GM12864 (cell line): ENCODE data around the gene KCNQ5.

Experiments
- DNase-seq: peaks from one replicate; pipeline ENCODE4 v3.0.0-alpha.2; 2011; ENCODE audit warnings: low read depth
- H3K4me3 ChIP-seq: 2 replicates; pipeline ENCODE4 v1.5.1; 2011; ENCODE audit warnings: mild to moderate bottlenecking, low read depth, low read length, control low read depth
- TF ChIP-seq, protein P1 (sequence below): IDR thresholded peaks from 2 replicates; pipeline ENCODE4 v1.5.1; 2011; ENCODE audit warnings: low read depth, mild to moderate bottlenecking, moderate library complexity, low read length, control low read depth, inconsistent platforms; ENCODE audit errors: missing control alignments

The KCNQ5 gene

DNA sequence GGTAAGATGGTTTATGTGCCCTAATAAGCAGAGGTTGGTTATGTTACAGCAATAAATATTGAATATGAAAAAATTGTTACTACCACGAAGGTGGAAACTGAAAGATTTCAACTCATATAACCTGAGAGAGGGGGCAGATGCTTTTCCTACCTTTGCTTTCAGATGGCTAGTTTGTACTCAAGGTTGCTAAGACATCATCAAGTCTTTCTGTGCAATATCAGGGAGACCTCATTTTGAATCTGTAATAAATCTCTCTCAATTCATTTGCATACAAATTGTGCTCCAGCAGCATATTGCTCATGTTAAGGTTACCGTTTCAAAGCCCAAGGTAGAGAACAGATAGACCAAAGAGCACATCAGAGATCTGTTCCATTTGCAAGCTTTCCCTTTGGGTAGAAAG is 383.0 kb downstream of the KCNQ5 start:
- H3K4me3 ChIP-seq: no peak overlapping the region
- no peak for DNase-seq
- TF ChIP-seq, protein P1, sequence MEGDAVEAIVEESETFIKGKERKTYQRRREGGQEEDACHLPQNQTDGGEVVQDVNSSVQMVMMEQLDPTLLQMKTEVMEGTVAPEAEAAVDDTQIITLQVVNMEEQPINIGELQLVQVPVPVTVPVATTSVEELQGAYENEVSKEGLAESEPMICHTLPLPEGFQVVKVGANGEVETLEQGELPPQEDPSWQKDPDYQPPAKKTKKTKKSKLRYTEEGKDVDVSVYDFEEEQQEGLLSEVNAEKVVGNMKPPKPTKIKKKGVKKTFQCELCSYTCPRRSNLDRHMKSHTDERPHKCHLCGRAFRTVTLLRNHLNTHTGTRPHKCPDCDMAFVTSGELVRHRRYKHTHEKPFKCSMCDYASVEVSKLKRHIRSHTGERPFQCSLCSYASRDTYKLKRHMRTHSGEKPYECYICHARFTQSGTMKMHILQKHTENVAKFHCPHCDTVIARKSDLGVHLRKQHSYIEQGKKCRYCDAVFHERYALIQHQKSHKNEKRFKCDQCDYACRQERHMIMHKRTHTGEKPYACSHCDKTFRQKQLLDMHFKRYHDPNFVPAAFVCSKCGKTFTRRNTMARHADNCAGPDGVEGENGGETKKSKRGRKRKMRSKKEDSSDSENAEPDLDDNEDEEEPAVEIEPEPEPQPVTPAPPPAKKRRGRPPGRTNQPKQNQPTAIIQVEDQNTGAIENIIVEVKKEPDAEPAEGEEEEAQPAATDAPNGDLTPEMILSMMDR: no peak

DNA sequence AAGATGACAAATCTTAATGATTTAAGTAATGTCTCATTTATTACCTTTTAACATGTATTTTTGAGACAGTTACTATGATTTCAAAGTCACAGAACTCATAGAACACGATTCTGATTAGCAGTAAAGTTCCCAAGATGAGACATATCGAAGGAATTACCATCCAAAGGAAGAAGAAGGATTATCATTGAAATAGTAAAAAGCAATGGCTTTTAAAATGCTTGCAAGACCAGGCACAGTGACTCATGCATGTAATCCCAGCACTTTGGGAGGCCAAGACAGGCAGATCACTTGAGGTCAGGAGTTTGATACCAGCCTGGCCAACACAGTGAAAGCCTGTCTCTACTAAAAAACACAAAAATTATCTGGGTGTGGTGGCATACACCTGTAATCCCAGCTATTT is 384.3 kb downstream of the KCNQ5 start:
- TF ChIP-seq, protein P1: no peak
- DNase-seq: no peak
- no peak overlapping the region for H3K4me3 ChIP-seq

DNA sequence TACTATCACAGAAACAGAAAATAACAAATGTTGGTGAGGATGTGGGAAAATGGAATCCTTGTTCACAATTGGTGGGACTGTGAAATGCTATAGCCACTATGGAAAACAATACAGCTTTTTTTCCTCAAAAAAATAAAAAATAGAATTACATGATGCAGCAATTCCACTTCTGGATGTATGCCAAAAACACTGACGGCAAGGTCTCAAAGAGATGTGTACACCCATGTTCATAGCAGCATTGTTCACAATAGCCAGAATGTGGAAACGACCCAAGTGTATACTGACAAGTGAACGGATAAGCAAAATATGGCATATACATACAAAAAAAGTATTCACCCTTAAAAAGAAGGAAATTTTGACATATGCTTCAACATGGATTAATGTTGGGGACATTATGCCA is 390.1 kb downstream of the KCNQ5 start:
- no peak for DNase-seq
- TF ChIP-seq, protein P1: no peak
- H3K4me3 ChIP-seq: no peak overlapping the region

DNA sequence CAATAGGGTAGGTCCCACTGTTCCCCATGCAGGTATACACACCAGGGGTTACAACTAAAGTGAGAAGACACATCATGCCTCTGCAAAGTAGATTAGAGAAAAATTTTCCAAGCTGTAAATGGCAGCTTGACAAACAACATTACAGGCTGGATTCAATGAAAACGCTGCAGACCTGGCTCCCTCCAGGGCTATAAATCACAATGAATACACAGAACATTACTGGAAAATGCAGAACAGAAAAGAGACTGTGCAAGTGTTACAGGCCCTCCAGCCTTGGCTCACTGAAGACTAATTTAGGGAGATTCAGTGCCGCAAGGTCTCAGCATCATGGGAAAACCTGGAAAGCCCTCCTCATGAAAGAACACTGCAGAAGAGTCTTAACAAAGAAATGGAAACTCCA is 395.6 kb downstream of the KCNQ5 start:
- TF ChIP-seq, protein P1: no peak

DNA sequence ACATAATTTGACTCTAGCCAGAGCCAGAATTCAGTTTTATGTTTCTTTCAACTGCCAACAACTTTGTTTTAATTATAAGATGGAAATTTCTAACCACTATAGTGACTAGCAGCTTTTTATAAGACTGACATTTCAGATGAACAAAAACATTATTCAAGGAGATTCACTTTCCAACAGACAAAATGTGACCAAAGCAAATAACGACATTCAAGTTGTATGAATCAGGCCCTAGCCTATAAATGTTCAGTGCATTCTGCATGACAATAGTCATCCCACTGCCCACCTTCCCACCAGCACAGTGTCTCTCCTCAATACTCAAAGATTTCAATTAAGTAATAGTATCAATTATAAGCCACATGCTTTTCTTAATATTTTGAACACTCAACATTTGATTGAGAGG is 402.7 kb downstream of the KCNQ5 start:
- TF ChIP-seq, protein P1: no peak
- no peak overlapping the region for H3K4me3 ChIP-seq
- DNase-seq: no peak

More for the DNA sequence above, 395.6 kb downstream of the KCNQ5 start:
- DNase-seq: no peak
- H3K4me3 ChIP-seq: no peak overlapping the region

DNA sequence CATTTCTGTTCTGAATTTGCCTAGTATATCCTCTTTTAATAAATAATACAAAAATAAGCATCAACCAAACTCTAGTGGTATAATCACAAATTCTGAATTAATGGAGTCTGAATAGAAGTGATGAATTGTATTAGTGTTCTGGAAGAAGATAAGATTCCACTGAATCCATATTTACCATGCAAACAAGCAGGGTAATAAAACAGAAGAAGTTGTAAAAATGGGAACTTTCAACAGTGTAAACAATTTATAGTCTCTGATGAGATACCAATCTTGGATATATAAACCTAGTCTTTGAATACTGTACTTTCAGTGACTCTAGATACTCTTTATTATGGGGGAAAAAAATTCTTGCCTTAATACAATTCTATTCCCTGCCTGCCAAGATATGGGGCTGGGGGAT is 405.8 kb downstream of the KCNQ5 start:
- TF ChIP-seq, protein P1: no peak
- no peak for DNase-seq
- no peak overlapping the region for H3K4me3 ChIP-seq

DNA sequence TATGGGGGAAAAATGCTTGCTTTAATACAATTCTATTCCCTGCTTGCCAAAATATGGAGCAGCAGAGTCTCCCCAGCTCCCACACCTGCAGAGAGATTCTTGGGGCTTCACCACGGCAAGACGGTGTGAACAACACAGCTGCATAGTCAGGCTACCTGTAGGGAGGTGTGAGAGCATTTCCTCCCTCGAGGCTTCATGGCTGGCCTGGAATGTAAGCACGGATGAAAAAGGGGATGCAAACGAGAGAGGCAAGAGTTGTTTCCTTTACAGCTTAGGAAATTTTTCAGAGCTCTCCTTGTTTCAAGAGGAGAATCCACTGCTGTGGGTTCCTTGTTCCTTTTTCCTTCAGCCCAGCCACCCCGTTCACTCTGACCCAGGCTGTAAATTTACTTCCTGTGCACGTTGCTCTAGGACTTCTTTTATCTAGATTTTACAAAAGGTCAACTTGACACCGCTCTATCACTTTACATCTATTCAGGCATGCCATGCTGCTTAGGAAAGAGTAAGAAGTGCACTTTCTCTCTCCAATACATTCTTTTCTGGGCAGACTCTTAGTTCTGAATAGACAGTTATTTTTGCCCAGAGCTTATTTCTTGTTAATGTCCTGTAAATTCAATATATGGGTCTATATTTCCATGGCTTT is 406.4 kb downstream of the KCNQ5 start:
- H3K4me3 ChIP-seq: no peak overlapping the region
- TF ChIP-seq, protein P1: no peak
- no peak for DNase-seq
